HG02970 (cell line): ENCODE measurements around the gene GAL3ST2.
"Not testable (repeated sequence)": the region's sequence is repeated elsewhere in the genome, so short reads cannot be mapped to it uniquely, and the experiment has no call there.

Experiments
- ATAC-seq: cut with Tn5 transposase; IDR thresholded peaks from one replicate; pipeline ENCODE4 v1.9.1; 2021; ENCODE audit warnings: mild to moderate bottlenecking, moderate library complexity, moderate number of reproducible peaks; ENCODE audit not compliant: unreplicated experiment, low FRiP score

Gene GAL3ST2

DNA sequence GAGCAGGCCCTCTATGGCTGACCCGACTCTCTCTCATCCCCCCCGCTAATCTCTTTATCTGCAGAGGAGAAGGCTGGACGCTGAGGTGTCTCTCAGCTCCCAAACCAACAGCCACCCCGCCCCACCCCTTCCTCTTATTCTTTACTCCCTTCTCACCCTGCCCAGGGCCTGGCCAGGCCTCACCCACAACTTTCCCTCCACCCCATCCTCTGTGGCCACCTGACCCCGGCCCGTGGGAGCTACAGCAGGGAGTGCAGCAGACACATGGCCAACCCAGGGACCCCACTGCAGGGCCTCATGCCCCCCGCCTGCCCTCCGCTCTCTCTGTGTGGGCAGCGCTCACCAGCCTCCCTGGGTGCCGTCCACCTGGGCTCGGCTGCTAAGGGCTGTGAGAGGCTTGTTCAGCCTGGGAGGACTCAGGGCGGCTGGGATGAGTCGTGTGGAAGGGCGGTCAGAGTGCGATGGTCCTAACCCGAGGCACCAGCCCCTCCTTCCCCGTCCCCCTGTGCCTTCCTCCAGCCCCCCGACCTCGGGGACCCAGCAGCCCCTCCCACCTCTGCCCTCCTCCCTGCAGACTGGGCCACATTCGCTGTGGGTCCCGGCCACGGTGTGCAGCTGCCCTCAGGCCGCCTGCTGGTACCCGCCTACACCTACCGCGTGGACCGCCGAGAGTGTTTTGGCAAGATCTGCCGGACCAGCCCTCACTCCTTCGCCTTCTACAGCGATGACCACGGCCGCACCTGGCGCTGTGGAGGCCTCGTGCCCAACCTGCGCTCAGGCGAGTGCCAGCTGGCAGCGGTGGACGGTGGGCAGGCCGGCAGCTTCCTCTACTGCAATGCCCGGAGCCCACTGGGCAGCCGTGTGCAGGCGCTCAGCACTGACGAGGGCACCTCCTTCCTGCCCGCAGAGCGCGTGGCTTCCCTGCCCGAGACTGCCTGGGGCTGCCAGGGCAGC lies 39.1 kb downstream of the GAL3ST2 start:
- ATAC-seq, result no peak

DNA sequence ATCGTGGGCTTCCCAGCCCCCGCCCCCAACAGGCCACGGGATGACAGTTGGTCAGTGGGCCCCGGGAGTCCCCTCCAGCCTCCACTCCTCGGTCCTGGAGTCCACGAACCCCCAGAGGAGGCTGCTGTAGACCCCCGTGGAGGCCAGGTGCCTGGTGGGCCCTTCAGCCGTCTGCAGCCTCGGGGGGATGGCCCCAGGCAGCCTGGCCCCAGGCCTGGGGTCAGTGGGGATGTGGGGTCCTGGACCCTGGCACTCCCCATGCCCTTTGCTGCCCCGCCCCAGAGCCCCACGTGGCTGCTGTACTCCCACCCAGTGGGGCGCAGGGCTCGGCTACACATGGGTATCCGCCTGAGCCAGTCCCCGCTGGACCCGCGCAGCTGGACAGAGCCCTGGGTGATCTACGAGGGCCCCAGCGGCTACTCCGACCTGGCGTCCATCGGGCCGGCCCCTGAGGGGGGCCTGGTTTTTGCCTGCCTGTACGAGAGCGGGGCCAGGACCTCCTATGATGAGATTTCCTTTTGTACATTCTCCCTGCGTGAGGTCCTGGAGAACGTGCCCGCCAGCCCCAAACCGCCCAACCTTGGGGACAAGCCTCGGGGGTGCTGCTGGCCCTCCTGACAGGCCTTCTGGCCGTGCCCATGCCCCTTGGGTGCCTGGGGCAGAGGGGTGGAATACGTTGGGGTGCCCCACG lies 40.0 kb downstream of the GAL3ST2 start:
- ATAC-seq, result no peak

DNA sequence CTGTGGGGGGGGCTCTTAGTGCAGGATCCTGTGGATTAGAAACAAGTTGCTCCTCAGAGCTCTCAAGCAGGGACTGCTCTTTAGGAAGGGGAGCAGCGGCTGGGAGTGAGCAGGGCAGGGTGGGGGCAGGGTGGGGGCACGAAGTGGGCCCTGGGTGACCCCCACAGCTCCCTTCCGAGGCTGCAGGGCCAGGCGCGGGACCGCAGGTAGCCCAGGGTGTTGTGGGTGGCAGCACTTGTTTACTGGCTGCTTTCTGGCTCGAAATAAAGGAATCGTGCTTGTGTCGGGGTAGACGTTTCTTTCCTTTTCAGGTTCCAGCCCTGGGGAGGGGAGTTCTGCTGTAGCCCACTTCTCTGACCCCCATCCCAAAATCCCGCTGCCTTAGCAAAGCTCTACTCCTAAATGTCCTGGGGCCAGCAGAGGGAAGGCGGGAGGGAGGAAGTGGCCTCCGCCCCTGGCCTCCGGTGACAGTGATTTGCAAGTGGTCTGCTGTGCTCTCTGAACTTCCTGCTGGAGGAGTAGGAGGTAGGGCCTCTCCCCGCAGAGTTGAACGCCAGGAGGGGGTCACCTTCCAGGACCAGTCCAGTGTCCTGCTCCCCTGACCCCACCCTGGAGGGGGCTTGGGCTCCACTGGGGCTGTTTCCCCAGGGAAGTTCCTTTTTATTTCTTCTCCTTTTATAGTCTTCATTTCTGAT lies 40.7 kb downstream of the GAL3ST2 start:
- ATAC-seq, result no peak

DNA sequence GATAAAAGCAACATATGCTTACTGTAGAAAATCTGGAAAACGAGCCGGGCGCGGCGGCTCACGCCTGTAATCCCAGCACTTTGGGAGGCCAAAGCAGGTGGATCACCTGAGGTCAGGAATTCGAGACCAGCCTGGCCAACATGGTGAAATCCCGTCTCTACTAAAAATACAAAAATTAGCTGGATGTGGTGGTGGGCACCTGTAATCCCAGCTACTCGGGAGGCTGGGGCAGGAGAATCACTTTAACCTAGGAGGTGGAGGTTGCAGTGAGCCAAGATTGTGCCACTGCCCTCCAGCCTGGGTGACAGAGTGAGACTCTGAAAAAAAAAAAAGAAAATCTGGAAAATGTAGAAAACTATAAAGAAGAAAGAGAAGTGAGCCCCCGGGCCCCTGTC lies 41.2 kb downstream of the GAL3ST2 start:
- not testable (repeated sequence) for ATAC-seq

DNA sequence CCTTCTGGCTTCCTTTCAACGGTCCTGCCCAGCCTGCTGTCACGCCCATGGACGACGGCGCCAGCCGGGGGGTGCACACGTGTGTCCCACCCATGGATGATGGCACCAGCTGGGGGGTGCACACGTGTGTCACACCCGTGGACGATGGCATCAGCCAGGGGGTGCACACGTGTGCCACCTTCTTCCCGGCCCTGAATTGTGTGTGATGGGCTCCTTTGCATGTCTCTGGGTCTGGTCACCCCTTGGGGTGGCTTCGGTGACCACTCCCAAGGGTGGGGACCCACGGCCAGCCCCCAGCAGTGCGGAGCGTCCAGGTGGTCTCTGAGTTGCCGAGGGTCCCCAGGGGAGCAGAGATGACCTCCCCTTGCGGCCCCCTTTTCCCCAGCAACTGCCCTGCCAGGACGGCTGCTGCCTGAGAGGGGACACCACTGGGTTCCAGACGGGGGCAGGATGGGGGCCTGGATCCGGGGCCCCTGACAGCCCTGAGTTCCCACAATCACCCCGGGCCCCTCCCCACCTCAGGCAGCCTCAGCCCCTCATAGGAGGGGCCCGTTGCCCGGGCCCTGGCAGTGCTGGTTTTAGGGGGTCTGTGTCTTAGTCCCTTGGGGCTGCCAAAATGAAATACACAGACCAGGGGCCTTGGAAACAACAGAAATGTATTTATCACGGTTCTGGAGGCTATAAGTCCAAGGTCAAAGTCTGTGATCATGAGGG lies 41.8 kb downstream of the GAL3ST2 start:
- ATAC-seq, result no peak

DNA sequence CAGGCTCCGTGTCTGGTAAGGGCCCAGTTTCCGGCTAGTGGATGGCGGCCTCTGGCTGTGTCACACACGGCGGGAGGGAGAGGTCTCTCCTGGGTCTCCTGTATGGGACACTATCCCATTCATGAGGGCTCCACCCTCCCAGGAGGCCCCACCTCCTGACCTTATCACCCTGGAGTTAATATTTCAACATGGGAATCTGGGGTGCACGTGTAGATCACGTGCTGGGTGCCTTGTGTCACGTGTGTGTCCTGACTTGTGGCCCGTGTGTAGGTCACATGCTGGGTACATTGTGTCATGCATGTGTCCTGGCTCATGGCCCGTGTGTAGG lies 42.3 kb downstream of the GAL3ST2 start:
- ATAC-seq, result no peak

DNA sequence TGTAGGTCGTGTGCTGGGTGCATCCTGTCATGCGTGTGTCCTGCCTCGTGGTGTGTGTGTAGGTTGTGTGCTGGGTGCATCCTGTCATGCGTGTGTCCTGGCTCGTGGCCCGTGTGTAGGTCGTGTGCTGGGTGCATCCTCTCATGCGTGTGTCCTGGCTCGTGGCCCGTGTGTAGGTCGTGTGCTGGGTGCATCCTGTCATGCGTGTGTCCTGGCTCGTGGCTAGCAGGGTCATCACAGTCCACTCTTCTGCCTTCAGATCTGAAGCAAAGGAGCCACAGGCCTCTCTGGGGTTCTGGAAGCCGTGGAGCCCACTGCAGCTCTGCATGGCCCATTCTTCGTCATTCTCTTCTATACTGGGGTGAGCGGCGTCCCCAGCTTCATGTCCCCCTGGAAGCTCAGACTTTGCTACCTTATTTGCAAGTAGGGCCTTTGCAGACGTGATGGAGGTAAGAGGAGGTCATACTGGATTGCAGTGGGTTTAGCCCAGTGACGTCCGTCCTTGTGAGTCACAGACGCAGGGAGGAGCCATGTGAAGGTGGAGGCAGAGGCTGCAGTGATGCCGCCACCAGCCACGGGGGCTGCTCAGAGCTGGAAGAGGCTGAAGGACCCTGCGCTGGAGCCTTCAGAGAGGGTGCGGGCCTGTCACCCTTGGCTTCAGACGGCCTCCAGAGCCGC lies 43.5 kb downstream of the GAL3ST2 start:
- ATAC-seq, result not testable (repeated sequence)

DNA sequence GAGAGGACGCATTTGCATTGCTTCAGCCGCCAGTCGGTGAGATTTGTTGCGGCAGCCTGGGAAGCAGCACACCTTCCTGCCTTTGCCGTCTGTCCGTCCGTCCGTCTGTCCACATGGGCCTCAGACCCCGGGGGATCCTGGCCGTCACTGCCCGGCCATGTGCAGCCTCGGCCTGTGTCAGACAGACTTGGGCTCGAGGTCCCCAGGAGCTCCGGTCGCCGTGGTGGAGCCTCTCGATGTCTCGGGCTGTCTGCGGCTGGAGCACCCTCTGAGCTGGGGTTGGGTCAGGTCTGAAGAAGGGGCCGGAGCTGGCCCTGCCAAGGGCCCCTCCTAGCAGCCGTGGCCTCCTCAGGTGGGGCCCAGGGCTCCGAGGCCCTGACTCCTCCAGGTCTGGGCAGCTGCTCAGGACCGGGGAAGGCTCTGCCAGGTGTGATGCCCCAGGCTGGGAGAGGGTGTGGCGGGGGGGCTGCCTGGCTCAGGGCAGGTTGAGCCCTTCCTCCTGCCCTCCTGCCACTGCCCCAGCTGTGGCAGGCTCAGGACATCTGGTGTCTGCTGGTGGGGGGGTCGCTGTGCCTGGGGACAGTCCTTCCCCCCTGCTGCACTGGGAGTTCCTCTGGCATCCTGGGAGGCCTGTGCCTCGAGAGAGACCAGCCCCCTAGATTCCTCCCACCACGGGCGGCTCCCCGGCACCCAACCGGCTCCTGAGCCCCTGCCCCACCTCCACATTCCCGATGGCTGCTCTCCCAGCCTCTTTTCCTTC lies 44.2 kb downstream of the GAL3ST2 start:
- no peak for ATAC-seq

DNA sequence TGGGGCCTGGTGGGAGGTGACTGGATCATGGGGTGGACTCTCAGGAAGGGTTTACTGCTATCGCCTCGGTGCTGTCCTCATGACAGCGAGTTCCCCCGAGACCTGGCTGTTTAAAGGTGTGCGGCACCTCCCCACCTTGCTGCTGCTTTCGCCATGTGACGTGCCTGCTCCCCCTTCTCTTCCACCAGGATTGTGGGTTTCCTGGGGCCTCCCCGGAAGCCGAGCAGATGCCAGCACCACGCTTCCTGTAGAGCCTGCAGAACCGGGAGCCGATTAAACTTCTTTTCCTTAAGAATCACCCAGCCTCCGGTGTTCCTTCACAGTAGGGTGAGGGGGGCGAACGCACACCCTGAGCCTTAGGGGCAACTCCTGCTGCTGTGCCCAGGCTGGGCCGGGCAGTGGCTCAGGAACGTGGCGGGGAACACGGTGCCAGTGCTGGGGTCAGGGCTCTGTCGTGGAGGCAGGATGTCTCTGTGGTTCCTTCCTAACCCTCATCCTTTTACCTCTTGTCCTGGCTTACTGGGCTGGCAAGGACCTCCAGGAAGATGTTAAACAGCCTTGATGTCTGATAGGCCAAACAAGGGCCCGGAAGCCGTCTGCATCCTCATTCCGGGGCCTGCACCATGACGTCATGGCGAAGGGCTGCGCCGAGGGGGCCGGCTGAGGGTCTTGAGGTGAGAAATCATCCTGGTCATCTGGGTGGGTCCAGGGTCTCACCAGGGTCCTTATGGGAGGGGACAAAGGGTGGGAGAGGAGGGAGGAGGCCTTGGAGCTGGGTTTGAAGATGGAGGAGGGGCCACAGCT lies 45.0 kb downstream of the GAL3ST2 start:
- no peak for ATAC-seq

DNA sequence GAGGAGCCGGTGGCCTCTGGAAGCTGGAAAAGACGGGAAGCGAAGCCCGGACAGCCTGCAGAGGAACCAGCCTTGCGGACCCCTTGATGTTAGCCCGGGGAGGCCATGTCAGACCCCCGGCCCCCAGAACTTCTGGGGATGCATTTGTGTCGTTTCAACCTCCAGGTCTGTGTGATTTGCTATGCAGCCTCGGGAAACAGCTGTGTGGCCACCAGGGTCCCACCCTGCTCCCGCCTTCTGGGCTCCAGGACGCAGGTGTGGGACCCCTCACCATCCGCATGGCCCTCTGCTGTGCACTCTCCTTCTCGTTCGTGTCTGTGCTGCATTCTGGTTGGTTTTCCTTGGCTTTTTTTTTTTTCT lies 45.6 kb downstream of the GAL3ST2 start:
- no peak for ATAC-seq

DNA sequence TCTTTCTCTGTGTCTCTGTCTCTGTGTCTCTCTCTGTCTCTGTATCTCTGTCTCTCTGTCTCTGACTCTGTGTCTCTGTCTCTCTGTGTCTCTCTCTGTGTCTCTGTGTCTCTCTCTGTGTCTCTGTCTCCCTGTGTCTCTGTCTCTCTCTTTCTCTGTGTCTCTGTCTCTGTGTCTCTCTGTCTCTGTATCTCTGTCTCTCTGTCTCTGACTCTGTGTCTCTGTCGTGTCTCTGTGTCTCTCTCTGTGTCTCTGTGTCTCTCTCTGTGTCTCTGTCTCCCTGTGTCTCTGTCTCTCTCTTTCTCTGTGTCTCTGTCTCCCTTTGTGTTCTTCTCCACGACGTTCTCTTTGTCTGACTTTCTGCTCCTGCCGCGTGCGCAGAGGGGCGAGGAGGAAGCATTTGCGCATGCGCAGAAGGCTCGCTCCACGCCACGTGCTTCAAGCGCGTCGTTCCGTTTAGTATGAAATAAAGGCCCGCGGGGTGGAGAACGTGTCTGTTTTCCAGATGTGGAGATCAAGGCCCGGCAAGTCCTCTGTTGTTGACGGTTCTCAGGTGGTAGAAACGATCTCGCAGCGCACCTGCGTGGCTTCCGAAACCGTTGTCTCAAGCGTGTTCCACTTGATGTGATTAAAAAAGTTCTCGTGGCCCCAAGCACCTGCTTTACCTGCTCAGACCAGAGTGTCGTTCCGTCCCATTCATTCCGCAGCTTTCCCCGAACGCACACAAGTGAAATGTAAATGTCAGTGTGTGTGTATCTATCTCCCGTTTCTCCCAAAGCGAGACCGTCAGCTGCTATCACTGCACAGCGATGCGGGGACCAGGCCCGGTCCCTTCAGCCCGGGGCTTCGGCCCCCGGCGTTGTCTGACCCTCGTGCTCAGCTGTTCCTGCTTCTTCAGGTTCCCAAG lies 47.2 kb downstream of the GAL3ST2 start:
- not testable (repeated sequence) for ATAC-seq

DNA sequence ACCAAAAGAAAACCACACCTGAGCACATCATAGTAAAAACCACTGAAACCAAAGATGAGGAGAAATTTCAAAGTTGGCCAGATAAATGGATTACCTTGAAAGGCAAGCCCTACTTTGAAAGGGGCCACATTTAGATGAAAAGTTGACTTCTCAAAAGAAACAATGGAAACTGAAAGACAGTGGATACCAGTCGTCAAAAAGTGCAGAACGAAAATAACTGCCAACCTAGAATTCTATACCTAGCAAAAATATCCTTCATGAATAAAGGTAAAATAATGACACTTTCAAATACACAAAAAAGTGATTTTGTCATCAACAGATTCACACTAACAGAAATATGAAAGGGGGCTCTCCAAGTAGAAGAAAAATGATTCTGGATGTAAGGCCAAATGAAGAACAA lies 50.8 kb downstream of the GAL3ST2 start:
- ATAC-seq, result no peak

DNA sequence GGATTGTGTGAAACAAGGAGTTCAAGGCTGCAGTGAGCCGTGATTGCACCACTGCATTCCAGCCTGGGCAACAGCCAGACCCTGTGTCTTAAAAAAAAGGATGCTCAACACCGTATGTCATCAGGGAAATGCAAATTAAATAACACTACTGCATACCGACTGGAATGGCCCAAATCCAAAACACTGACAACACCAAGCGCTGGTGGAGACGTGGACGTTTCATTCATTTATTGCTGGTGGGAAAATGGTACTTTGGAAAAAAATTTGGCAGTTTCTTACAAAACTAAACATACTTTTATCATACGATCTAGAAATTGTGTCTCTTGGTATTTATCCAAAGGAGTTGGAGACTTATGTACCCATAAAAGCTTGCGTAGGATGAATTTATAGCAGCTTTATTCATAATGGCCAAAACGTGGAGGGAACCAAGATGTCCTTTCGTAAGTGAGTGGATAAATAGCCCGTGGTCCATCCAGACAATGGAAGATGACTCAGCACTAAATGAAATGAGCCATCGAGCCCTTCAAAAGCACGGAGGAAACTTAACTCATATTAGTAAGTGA lies 56.6 kb downstream of the GAL3ST2 start:
- no peak for ATAC-seq

DNA sequence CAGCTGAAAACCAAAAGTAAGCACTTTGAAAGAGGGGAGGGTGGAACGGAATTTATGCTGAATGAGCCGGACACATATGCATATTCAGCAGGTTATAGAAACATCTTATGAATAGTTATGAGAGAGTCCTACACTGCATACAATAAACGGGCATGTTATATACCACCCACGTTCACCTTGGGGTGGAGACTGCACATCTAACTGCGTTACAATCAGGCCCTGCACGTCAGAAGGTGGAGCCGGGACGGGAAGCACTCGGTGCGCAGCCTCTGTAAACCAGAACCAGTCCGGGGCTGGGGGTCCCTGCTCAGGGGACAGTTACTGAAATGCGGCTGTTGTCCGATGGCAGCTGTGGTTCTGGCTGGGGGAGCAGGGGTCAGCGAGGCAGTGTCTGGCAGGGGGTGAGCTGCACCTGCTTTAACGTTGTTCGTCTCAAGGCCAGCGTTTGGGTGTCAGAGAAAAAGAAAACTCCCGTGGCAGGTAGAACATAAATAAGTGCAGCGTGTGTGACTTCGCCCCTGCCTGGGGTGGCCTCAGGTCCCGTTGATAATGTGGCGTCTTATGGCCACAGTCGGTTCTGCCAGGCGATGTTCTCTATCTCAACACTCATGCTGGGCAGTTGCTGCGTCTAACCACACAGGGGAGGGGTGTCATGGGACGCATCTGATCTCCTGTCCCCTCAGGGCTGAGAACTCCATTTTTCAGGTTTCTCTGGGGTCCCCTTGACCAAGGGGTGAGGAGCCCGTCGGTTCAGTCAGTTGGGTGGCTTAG lies 57.3 kb downstream of the GAL3ST2 start:
- ATAC-seq, result not testable (repeated sequence)

DNA sequence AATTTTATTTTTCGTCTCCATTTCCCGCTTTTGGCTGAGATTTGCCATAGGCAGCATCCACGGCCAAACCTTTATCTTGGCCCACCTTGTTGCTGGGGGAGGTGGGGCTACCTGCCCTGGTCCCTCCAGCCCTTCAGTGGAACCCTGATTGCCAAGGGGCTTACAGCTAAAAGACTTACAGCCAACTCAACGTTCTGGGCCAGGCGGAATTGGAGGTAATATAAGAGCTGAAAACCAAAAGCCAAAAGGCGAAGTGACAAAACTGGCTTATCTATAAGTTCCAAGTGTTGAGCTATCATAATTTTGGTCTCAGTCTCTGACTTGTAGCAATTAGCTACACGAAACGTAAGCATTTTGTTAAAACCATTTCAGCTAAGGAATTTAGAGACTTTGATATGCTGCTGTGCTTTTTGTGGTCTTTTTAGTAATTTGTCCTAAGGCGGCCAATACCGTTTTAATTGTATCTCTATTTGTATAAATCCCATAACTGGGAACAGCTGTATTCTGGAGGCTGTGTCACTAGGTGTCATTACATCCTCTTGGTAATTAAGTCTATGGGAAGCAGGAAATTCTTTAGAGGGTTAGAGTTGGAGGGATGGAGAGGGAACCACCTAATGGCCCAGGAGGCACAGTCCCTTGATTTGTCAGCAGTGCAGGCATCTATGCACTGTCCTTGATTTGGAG lies 58.0 kb downstream of the GAL3ST2 start:
- no peak for ATAC-seq

DNA sequence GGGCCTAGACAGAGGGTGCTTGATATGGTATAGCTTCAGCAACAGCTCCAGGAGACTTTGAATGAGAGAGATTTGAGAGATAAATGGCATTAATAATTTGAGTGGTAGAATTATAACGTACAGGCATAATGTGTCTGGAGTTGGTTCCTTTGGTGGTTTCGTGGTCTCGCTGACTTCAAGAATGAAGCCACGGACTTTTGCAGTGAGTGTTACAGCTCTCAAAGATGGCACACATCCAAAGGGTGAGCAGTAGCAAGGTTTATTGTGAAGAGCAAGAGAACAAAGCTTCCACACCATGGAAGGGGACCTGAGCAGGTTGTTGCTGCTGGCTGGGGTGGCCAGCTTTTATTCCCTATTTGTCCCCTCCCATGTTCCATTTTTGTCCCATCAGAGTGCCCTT lies 59.0 kb downstream of the GAL3ST2 start:
- no peak for ATAC-seq
